Tibial nerve (tissue), 4 donors: ENCODE measurements around the gene CLASP1.

Experiments
- CTCF ChIP-seq, 5 experiments: fragments of 200-600 bp in 3 of 5; fragments of 450-650 bp in 2 of 5; sonication (generic) in 3 of 5; IDR thresholded peaks; one replicate each; pipeline ENCODE4 v1.5.1; 2016 to 2019; ENCODE audit warnings: antibody characterized with exemption in 5 of 5, mild to moderate bottlenecking in 3 of 5, moderate library complexity in 2 of 5
- EP300 ChIP-seq, 2 donors: sonication (generic); formaldehyde crosslinking; IDR thresholded peaks; one replicate each; pipeline ENCODE4 v1.6.1; 2017; ENCODE audit warnings: antibody characterized with exemption in 2 of 2, mild to moderate bottlenecking in 1 of 2
- POLR2A ChIP-seq, 2 donors: fragments of 450-650 bp; IDR thresholded peaks; one replicate each; pipeline ENCODE4 v1.6.1; 2017; ENCODE audit warnings: antibody characterized with exemption in 2 of 2, mild to moderate bottlenecking in 2 of 2, moderate library complexity in 2 of 2

GRCh38 chr2:121506621-121507020 lies 142.6 kb downstream of the CLASP1 start:
- TF ChIP-seq CTCF (IDR thresholded peaks at IDR 0.05): no peak
- no peak for TF ChIP-seq EP300 (IDR thresholded peaks at IDR 0.05)
- TF ChIP-seq POLR2A (IDR thresholded peaks at IDR 0.05): no peak
